Transverse colon (tissue), 4 donors: ENCODE data around the gene PYCR2. TPM values are rescaled to one million over a fixed set of nuclear protein-coding genes. Genes with fewer than 3 reads are reported as not detected.
"Not testable (repeated sequence)": the region's sequence is repeated elsewhere in the genome, so short reads cannot be mapped to it uniquely, and the experiment has no call there.

Source experiments
- DNase-seq: peaks from one replicate; pipeline ENCODE4 v3.0.0-alpha.2; 2019
- H3K27ac ChIP-seq, 4 donors: fragments of 200-600 bp; sonication (generic); 2 replicates each; pipeline ENCODE4 v1.5.1; 2016 to 2018; ENCODE audit warnings: inconsistent platforms in 4 of 4
- H3K27me3 ChIP-seq: fragments of 200-600 bp; sonication (generic); 2 replicates; pipeline ENCODE4 v1.5.1; 2017; ENCODE audit warnings: inconsistent platforms
- H3K36me3 ChIP-seq, 4 donors: fragments of 200-600 bp; sonication (generic); 2 replicates each; pipeline ENCODE4 v1.5.1; 2017 to 2019; ENCODE audit warnings: inconsistent platforms in 4 of 4
- H3K4me1 ChIP-seq, 4 donors: fragments of 200-600 bp; sonication (generic); 2 replicates each; pipeline ENCODE4 v1.5.1; 2017 to 2020; ENCODE audit warnings: inconsistent platforms in 4 of 4
- H3K4me3 ChIP-seq, 4 donors: fragments of 200-600 bp; sonication (generic); 1 replicate in 1 of 4; 2 replicates in 3 of 4; pipeline versions ENCODE4 v1.5.1 to v1.6.1; 2017 to 2019; ENCODE audit warnings: inconsistent platforms in 4 of 4
- H3K9me3 ChIP-seq, 2 donors: fragments of 200-600 bp; sonication (generic); 2 replicates each; pipeline ENCODE4 v1.5.1; 2017 to 2019; ENCODE audit warnings: inconsistent platforms in 2 of 2
- EP300 ChIP-seq: sonication (generic); formaldehyde crosslinking; IDR thresholded peaks from one replicate; pipeline ENCODE4 v1.6.1; 2017; ENCODE audit warnings: antibody characterized with exemption, low read depth
- POLR2A ChIP-seq: fragments of 450-650 bp; IDR thresholded peaks from one replicate; pipeline ENCODE4 v1.6.1; 2016; ENCODE audit warnings: antibody characterized with exemption, mild to moderate bottlenecking, moderate library complexity
- POLR2AphosphoS5 ChIP-seq, 3 donors: sonication (generic); formaldehyde crosslinking; IDR thresholded peaks; one replicate each; pipeline ENCODE4 v1.6.1; 2016; ENCODE audit warnings: antibody characterized with exemption in 3 of 3
- WGBS, 2 donors: methylation state at CpG; one replicate each; pipeline ENCODE4 v1.1.5; 2018; ENCODE audit warnings: low coverage in 1 of 2; 5-methylcytosine and 5-hydroxymethylcytosine counted together
- in situ Hi-C, 4 donors: fragments of 200-750 bp; cut with MboI; loops; one replicate each; pipeline versions ENCODE4 v1.15.0 to v1.15.1; 2017; ENCODE audit warnings: low sequenced_read_pairs in 3 of 4, low pct_ligation_motif_present in 1 of 4, low pct_unique_long_range_greater_than_20kb in 1 of 4
- intact Hi-C: fragments of 100-400 bp; cut with DNase I; formaldehyde crosslinking; loops from one replicate; pipeline ENCODE4 v1.15.1; 2023; ENCODE audit warnings: low total_unique reads
- total RNA-seq, 4 donors: library from RNA; depleted of rRNA; stranded (reverse); fragments of >200 nt; gene quantifications; one replicate each; pipeline ENCODE4 v1.1.0, GENCODE V29; 2016
- TF ChIP-seq, protein P1 (sequence below), 5 experiments: fragments of 200-600 bp in 3 of 5; fragments of 450-650 bp in 2 of 5; sonication (generic) in 3 of 5; IDR thresholded peaks; 1 replicate in 2 of 5; 2 replicates in 3 of 5; pipeline ENCODE4 v1.5.1; 2016 to 2017; ENCODE audit warnings: antibody characterized with exemption in 5 of 5, inconsistent platforms in 3 of 5, mild to moderate bottlenecking in 2 of 5, moderate library complexity in 1 of 5

PYCR2 gene
- 10 to 100 TPM; 26.5 to 40.6 (median 32.2) TPM for total RNA-seq

DNA sequence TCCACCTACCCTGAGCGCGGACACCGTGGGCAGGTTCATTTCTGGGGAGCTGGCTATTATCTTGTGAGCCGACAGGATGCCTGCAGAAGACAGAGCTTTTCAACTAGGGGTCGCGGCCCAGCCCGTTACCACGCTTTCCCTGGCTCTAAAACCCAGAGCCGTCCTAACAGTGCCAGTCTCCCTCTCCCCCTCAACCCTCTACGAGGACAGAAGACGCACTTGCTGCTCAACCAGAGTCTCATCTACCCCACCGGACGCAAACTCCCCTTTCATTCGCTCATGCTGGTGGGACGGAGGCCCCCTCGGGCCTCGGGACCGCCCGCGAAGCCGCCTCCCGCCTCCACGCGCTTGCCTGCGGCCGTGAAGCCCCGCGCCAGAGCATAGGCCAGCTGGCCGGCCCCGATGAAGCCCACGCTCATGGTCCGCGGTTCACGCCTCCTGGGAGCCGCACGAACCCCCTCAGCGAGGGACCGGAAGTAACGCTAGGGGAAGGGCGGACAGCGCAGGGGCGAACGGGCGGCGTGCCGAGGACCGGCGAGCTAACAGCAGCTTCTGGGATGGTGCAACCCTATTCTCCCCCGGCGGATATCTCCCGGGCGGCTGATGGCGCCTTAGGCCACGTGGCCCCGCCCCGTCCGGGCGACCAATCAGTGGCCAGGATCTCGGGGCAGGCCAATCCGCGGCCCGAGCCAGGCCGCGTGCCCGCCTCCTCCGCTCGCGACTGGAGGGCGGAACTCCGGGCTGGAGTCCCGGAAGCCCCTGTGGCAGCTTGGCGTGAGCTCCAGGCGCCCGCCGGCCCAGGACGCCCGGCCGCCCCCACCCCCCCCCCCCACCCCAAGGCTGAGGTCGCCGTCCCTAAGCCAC, at the start of gene PYCR2:
Gene PYCR2 (minus strand): TSS at position 559 of the 864 bp plus-strand sequence. CDS start 140 bp downstream, at position 419.
- intact Hi-C loops (no loop called here), in situ Hi-C loops (loop anchor here in 2 of 4 donors (25.0 kb wide), 2 partner anchors 137 to 437 kb away; partner anchors contain the start of gene SRP9 (in 1 of the 2))
- no peaks in the 10 kb centered on the region for H3K27me3 ChIP-seq
- peak within 1 kb of the TSS; percentile 63 to 91 (median 86) for H3K4me3 ChIP-seq
- no peaks in the 10 kb centered on the region for H3K9me3 ChIP-seq
- H3K4me1 ChIP-seq = peaks cover 9 to 32% (median 26%) of the 10 kb centered on the region in 4 donors
- peak; percentile 96 for DNase-seq
- TF ChIP-seq, protein P1, sequence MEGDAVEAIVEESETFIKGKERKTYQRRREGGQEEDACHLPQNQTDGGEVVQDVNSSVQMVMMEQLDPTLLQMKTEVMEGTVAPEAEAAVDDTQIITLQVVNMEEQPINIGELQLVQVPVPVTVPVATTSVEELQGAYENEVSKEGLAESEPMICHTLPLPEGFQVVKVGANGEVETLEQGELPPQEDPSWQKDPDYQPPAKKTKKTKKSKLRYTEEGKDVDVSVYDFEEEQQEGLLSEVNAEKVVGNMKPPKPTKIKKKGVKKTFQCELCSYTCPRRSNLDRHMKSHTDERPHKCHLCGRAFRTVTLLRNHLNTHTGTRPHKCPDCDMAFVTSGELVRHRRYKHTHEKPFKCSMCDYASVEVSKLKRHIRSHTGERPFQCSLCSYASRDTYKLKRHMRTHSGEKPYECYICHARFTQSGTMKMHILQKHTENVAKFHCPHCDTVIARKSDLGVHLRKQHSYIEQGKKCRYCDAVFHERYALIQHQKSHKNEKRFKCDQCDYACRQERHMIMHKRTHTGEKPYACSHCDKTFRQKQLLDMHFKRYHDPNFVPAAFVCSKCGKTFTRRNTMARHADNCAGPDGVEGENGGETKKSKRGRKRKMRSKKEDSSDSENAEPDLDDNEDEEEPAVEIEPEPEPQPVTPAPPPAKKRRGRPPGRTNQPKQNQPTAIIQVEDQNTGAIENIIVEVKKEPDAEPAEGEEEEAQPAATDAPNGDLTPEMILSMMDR (IDR thresholded peaks at IDR 0.05) = no peak
- TF ChIP-seq POLR2AphosphoS5 (IDR thresholded peaks at IDR 0.05) = peak; percentile 89 to 92 (median 92)
- TF ChIP-seq POLR2A = peak; percentile 89
- TF ChIP-seq EP300 = no peak
- 0% methylated on average over 43 of the region's 80 CpGs; no CpG with 5 or more reads in 1 of the 2 donors for WGBS, 2 donors
- H3K27ac ChIP-seq = peak within 1 kb of the TSS; percentile 91 to 98 (median 94)
- H3K36me3 ChIP-seq = no peaks in the 10 kb centered on the region

- DNase-seq = peak; percentile 65
- 42 to 43% methylated on average over 2 to 5 of the region's 5 CpGs for WGBS, 2 donors
- peaks cover 0 to 5% (median 2%) of the 10 kb centered on the region in 4 donors for H3K4me1 ChIP-seq
- no peaks in the 10 kb centered on the region for H3K27me3 ChIP-seq
- intact Hi-C loops (loop anchor here (5.0 to 10.0 kb wide), 2 partner anchors 496 to 648 kb away; no protein-coding TSS in a partner anchor), in situ Hi-C loops (loop anchor here (5.0 to 25.0 kb wide), 3 partner anchors 491 to 661 kb away; no protein-coding TSS in a partner anchor)
- H3K27ac ChIP-seq = peak overlapping the region in 2 of 4 donors; percentile 34 to 44
- H3K4me3 ChIP-seq = no peak overlapping the region
- no peaks in the 10 kb centered on the region for H3K36me3 ChIP-seq
- peak in 1 of 3 donors; percentile 35 for TF ChIP-seq POLR2AphosphoS5 (IDR thresholded peaks at IDR 0.05)
- TF ChIP-seq EP300 = no peak
- no peaks in the 10 kb centered on the region for H3K9me3 ChIP-seq
Observed at GRCh38 chr1:225973158-225973557, 49.1 kb upstream of the PYCR2 start.

GRCh38 chr1:225972344-225973152, 48.5 kb upstream of the PYCR2 start:
- in situ Hi-C loops = loop anchor here (5.0 to 25.0 kb wide), 3 partner anchors 490 to 660 kb away; no protein-coding TSS in a partner anchor
- Histone ChIP-seq H3K27ac (peak overlapping the region in 2 of 4 donors; percentile 34 to 44), H3K4me3 (no peak overlapping the region), H3K4me1 (peaks cover 0 to 5% (median 2%) of the 10 kb centered on the region in 4 donors), H3K36me3 (no peaks in the 10 kb centered on the region), H3K27me3 (no peaks in the 10 kb centered on the region), H3K9me3 (no peaks in the 10 kb centered on the region)
- intact Hi-C loops = loop anchor here (5.0 to 10.0 kb wide), 2 partner anchors 495 to 648 kb away; no protein-coding TSS in a partner anchor
- 80 to 87% methylated on average over 1 to 15 of the region's 15 CpGs for WGBS, 2 donors
- TF ChIP-seq POLR2A (no peak), POLR2AphosphoS5 (IDR thresholded peaks at IDR 0.05) (no peak), EP300 (no peak)
- TF ChIP-seq, protein P1 (IDR thresholded peaks at IDR 0.05) = no peak
- no peak for DNase-seq

DNA sequence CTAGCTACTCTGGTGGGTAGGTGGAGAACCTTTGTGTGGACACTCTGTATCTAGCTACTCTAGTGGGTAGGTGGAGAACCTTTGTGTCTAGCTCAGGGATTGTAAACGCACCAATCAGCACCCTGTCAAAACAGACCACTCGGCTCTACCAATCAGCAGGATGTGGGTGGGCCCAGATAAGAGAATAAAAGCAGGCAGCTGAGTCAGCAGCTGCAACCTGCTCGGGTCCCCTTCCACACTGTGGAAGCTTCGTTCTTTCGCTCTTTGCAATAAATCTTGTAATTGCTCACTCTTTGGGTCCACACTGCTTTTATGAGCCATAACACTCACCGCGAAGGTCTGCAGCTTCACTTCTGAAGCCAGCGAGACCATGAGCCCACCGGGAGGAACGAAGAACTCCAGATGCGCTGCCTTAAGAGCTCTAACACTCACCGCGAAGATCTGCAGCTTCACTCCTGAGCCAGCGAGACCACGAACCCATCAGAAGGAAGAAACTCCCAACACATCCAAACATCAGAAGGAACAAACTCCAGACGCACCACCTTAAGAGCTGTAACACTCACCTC, 46.6 kb upstream of the PYCR2 start:
- not testable (repeated sequence) for H3K36me3 ChIP-seq, DNase-seq, H3K27me3 ChIP-seq, H3K27ac ChIP-seq, H3K4me1 ChIP-seq, H3K9me3 ChIP-seq, H3K4me3 ChIP-seq
- in situ Hi-C loops = loop anchor here (5.0 to 25.0 kb wide), 3 partner anchors 488 to 658 kb away; no protein-coding TSS in a partner anchor
- intact Hi-C loops = loop anchor here (5.0 to 10.0 kb wide), 2 partner anchors 493 to 646 kb away; no protein-coding TSS in a partner anchor
- 76 to 89% methylated on average over 5 to 16 of the region's 16 CpGs for WGBS, 2 donors

- H3K27me3 ChIP-seq, H3K4me1 ChIP-seq, H3K27ac ChIP-seq, DNase-seq, H3K36me3 ChIP-seq, H3K4me3 ChIP-seq, H3K9me3 ChIP-seq: not testable (repeated sequence)
- WGBS, 2 donors = 96% methylated on average over 23 of the region's 28 CpGs; no CpG with 5 or more reads in 1 of the 2 donors
- intact Hi-C loops (loop anchor here (5.0 to 10.0 kb wide), 2 partner anchors 492 to 645 kb away; no protein-coding TSS in a partner anchor), in situ Hi-C loops (loop anchor here (5.0 to 25.0 kb wide), 3 partner anchors 487 to 657 kb away; no protein-coding TSS in a partner anchor)
Observed at GRCh38 chr1:225969751-225970150, 45.7 kb upstream of the PYCR2 start.
